HL-60 (cell line): ENCODE data around the gene SBK1.

ENCODE experiments used
- DNase-seq, 2 experiments: peaks; one replicate each; pipeline ENCODE4 v3.0.0-alpha.2; 2010 to 2020; ENCODE audit warnings: low read depth in 1 of 2, low spot score in 1 of 2
- H3K27ac ChIP-seq: fragments of 250-450 bp; sonication (Bioruptor Pico); replicated peaks from 2 replicates; pipeline ENCODE4 v1.5.1; 2020; ENCODE audit warnings: mild to moderate bottlenecking, moderate library complexity
- H3K27me3 ChIP-seq: fragments of 250-450 bp; sonication (Bioruptor Pico); 2 replicates; pipeline ENCODE4 v1.5.1; 2021; ENCODE audit warnings: mild to moderate bottlenecking, moderate library complexity; ENCODE audit not compliant: insufficient read depth, poor library complexity, severe bottlenecking
- H3K4me3 ChIP-seq: replicated peaks from 2 replicates; pipeline ENCODE4 v1.5.1; 2011; ENCODE audit warnings: mild to moderate bottlenecking, control low read depth, low read length; ENCODE audit not compliant: insufficient read depth
- GABPA ChIP-seq: IDR thresholded peaks from 2 replicates; pipeline ENCODE4 v1.6.1; 2012; ENCODE audit warnings: low read depth
- POLR2AphosphoS5 ChIP-seq: IDR thresholded peaks from 2 replicates; pipeline ENCODE4 v1.6.1; 2012; ENCODE audit warnings: low read depth
- SPI1 ChIP-seq: IDR thresholded peaks from 2 replicates; pipeline ENCODE4 v1.6.1; 2012; ENCODE audit warnings: low read depth, mild to moderate bottlenecking, borderline replicate concordance
- TF ChIP-seq, protein P1 (sequence below): IDR thresholded peaks from 2 replicates; pipeline ENCODE4 v1.6.1; 2012; ENCODE audit warnings: low read depth; ENCODE audit not compliant: insufficient replicate concordance
- TF ChIP-seq, protein P2 (sequence below): IDR thresholded peaks from one replicate; pipeline ENCODE4 v1.5.1; 2011; ENCODE audit warnings: low read length, control low read depth, inconsistent platforms; ENCODE audit not compliant: insufficient read depth

The SBK1 gene

DNA sequence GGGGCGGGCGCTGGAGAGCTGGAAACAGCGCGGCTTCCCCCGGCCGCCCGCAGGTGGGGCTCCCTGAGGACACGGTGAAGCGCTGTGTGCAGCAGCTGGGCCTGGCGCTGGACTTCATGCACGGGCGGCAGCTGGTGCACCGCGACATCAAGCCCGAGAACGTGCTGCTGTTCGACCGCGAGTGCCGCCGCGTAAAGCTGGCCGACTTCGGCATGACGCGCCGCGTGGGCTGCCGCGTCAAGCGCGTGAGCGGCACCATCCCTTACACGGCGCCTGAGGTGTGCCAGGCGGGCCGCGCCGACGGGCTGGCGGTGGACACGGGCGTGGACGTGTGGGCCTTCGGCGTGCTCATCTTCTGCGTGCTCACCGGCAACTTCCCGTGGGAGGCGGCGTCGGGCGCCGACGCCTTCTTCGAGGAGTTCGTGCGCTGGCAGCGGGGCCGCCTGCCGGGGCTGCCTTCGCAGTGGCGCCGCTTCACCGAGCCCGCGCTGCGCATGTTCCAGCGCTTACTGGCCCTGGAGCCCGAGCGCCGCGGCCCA, 27.8 kb downstream of the SBK1 start:
- no peaks in the 10 kb centered on the region for H3K27me3 ChIP-seq
- H3K27ac ChIP-seq: no peak overlapping the region
- H3K4me3 ChIP-seq: no peak overlapping the region
- DNase-seq: no peak
- no peak for TF ChIP-seq POLR2AphosphoS5
- no peak for TF ChIP-seq SPI1
- TF ChIP-seq, protein P1, sequence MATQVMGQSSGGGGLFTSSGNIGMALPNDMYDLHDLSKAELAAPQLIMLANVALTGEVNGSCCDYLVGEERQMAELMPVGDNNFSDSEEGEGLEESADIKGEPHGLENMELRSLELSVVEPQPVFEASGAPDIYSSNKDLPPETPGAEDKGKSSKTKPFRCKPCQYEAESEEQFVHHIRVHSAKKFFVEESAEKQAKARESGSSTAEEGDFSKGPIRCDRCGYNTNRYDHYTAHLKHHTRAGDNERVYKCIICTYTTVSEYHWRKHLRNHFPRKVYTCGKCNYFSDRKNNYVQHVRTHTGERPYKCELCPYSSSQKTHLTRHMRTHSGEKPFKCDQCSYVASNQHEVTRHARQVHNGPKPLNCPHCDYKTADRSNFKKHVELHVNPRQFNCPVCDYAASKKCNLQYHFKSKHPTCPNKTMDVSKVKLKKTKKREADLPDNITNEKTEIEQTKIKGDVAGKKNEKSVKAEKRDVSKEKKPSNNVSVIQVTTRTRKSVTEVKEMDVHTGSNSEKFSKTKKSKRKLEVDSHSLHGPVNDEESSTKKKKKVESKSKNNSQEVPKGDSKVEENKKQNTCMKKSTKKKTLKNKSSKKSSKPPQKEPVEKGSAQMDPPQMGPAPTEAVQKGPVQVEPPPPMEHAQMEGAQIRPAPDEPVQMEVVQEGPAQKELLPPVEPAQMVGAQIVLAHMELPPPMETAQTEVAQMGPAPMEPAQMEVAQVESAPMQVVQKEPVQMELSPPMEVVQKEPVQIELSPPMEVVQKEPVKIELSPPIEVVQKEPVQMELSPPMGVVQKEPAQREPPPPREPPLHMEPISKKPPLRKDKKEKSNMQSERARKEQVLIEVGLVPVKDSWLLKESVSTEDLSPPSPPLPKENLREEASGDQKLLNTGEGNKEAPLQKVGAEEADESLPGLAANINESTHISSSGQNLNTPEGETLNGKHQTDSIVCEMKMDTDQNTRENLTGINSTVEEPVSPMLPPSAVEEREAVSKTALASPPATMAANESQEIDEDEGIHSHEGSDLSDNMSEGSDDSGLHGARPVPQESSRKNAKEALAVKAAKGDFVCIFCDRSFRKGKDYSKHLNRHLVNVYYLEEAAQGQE: no peak
- TF ChIP-seq GABPA: no peak
- TF ChIP-seq, protein P2, sequence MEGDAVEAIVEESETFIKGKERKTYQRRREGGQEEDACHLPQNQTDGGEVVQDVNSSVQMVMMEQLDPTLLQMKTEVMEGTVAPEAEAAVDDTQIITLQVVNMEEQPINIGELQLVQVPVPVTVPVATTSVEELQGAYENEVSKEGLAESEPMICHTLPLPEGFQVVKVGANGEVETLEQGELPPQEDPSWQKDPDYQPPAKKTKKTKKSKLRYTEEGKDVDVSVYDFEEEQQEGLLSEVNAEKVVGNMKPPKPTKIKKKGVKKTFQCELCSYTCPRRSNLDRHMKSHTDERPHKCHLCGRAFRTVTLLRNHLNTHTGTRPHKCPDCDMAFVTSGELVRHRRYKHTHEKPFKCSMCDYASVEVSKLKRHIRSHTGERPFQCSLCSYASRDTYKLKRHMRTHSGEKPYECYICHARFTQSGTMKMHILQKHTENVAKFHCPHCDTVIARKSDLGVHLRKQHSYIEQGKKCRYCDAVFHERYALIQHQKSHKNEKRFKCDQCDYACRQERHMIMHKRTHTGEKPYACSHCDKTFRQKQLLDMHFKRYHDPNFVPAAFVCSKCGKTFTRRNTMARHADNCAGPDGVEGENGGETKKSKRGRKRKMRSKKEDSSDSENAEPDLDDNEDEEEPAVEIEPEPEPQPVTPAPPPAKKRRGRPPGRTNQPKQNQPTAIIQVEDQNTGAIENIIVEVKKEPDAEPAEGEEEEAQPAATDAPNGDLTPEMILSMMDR: no peak

DNA sequence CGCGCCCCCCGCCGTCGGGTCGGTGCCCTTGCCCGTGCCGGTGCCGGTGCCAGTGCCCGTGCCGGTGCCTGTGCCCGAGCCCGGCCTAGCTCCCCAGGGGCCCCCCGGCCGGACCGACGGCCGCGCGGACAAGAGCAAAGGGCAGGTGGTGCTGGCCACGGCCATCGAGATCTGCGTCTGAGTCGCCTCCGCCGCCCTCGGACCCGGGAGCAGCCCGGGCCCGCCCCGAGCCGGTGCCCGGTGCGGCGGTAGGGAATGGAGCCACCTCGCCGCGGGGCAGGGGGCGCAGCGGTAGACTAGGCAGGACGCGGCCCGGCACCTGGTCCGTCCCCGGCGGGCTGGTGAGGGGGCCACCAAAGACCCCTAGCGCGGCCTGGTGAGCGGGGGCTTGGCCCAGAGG, 28.4 kb downstream of the SBK1 start:
- Histone ChIP-seq H3K27ac (no peak overlapping the region), H3K27me3 (no peaks in the 10 kb centered on the region), H3K4me3 (no peak overlapping the region)
- TF ChIP-seq SPI1: no peak
- TF ChIP-seq, protein P1: no peak
- TF ChIP-seq, protein P2: no peak
- TF ChIP-seq GABPA: no peak
- TF ChIP-seq POLR2AphosphoS5: no peak
- DNase-seq: no peak

DNA sequence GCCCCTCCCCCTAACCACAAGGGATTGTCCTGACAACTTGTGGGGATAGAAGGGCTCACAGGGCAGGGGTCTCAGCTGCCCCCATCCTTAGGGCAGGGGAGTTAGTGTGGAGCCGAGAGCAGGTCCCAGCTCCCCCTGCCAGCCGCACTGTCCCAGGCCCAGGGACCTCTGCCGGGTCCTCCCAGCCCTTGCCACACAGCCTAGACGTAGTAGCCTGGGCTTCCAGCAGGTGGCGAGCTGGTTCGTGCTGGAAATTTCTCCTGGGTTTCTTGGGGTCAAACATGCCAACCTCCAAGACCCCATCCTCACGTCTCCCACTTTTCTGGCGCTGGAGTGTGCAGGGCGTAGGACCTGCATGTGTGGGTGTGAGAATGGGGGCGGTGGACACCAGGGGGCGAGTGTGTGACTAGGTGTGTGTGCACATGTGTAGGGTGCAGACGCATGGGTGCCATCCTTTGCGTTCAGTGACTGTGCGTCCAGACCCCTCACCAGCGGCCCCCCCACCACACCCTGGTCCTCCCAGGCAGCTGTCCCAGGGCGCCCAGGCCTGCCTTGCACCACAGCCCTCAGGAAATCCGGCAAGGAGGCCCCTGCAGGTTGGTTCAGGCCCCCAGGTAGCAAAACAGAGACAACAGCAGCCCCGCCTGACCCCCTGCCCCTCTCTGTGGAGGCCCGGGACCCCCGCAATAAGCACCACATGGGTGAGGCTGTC, 29.5 kb downstream of the SBK1 start:
- no peak overlapping the region for H3K4me3 ChIP-seq
- TF ChIP-seq, protein P2: peak; percentile 75
- TF ChIP-seq GABPA: no peak
- no peak overlapping the region for H3K27ac ChIP-seq
- peak in 1 of 2 experiments; percentile 23 for DNase-seq
- H3K27me3 ChIP-seq: no peaks in the 10 kb centered on the region
